CD14-positive monocyte (primary cell): Measurements from ENCODE around the gene MAD1L1. TPM values are rescaled to one million over a fixed set of nuclear protein-coding genes. Genes with fewer than 3 reads are reported as not detected.

Experiments used
- DNase-seq, 3 donors: peaks; one replicate each; pipeline ENCODE4 v3.0.0-alpha.2; 2011 to 2022
- H2AFZ ChIP-seq: 2 replicates; pipeline ENCODE4 v1.6.0; 2012; ENCODE audit warnings: mild to moderate bottlenecking, low read depth, low read length, inconsistent platforms; ENCODE audit not compliant: insufficient read depth, poor library complexity, severe bottlenecking
- H3K27ac ChIP-seq, 2 donors: 1 replicate in 1 of 2; 2 replicates in 1 of 2; pipeline ENCODE4 v1.5.1; 2012 to 2013; ENCODE audit warnings: low read length in 2 of 2, control low read depth in 1 of 2, inconsistent platforms in 1 of 2, low read depth in 1 of 2, mild to moderate bottlenecking in 1 of 2
- H3K27me3 ChIP-seq, 2 donors: one replicate each; pipeline versions ENCODE4 v1.6.0 to v1.6.1; 2011 to 2013; ENCODE audit warnings: low read length in 2 of 2; ENCODE audit not compliant: control insufficient read depth in 2 of 2, insufficient read depth in 2 of 2
- H3K36me3 ChIP-seq, 2 donors: replicated peaks in 1 of 2; 1 replicate in 1 of 2; 2 replicates in 1 of 2; pipeline versions ENCODE4 v1.5.1 to v1.6.1; 2012 to 2013; ENCODE audit warnings: low read length in 2 of 2, control low read depth in 1 of 2, inconsistent platforms in 1 of 2, mild to moderate bottlenecking in 1 of 2; ENCODE audit not compliant: insufficient read depth in 2 of 2, control insufficient read depth in 1 of 2
- H3K4me1 ChIP-seq, 2 donors: 1 replicate in 1 of 2; 2 replicates in 1 of 2; pipeline versions ENCODE4 v1.5.1 to v1.6.1; 2012 to 2013; ENCODE audit warnings: low read length in 2 of 2, control low read depth in 1 of 2, inconsistent platforms in 1 of 2, mild to moderate bottlenecking in 1 of 2, moderate library complexity in 1 of 2; ENCODE audit not compliant: insufficient read depth in 2 of 2, control insufficient read depth in 1 of 2
- H3K4me2 ChIP-seq: replicated peaks from 2 replicates; pipeline ENCODE3; 2012; ENCODE audit warnings: low read length, moderate library complexity, mild to moderate bottlenecking; ENCODE audit not compliant: poor library complexity, severe bottlenecking; ENCODE audit errors: extremely low read depth
- H3K4me3 ChIP-seq, 3 experiments: fragments of 200-600 bp in 1 of 3; sonication (generic) in 1 of 3; replicated peaks in 1 of 3; 1 replicate in 2 of 3; 2 replicates in 1 of 3; pipeline ENCODE4 v1.5.1; 2011 to 2013; ENCODE audit warnings: low read length in 3 of 3, mild to moderate bottlenecking in 3 of 3, control low read depth in 2 of 3, low read depth in 2 of 3, inconsistent platforms in 1 of 3, moderate library complexity in 1 of 3
- H3K79me2 ChIP-seq: 2 replicates; pipeline ENCODE4 v1.6.0; 2012; ENCODE audit warnings: mild to moderate bottlenecking, control low read depth, inconsistent platforms, low read length, moderate library complexity; ENCODE audit not compliant: insufficient read depth
- H3K9ac ChIP-seq: 2 replicates; pipeline ENCODE4 v1.6.0; 2017; ENCODE audit warnings: low read length, mild to moderate bottlenecking; ENCODE audit not compliant: insufficient read depth, poor library complexity, severe bottlenecking
- H3K9me3 ChIP-seq, 2 donors: replicated peaks in 1 of 2; 1 replicate in 1 of 2; 2 replicates in 1 of 2; pipeline versions ENCODE4 v1.5.1 to v1.6.1; 2012 to 2013; ENCODE audit warnings: low read length in 2 of 2, control low read depth in 1 of 2; ENCODE audit not compliant: control insufficient read depth in 1 of 2, insufficient read depth in 1 of 2
- H4K20me1 ChIP-seq: 2 replicates; pipeline ENCODE4 v1.6.0; 2012; ENCODE audit warnings: mild to moderate bottlenecking, low read length, control low read depth, moderate library complexity; ENCODE audit not compliant: insufficient read depth
- H3K27ac Mint-ChIP-seq, 7 donors: one replicate each; pipeline ENCODE4 v1.8.0; 2020; ENCODE audit warnings: mild to moderate bottlenecking in 7 of 7, mixed read lengths in 7 of 7, moderate library complexity in 6 of 7, inconsistent platforms in 2 of 7
- H3K27me3 Mint-ChIP-seq, 3 donors: one replicate each; pipeline ENCODE4 v1.8.0; 2021 to 2022; ENCODE audit warnings: low read depth in 3 of 3, mild to moderate bottlenecking in 3 of 3, mixed read lengths in 3 of 3, moderate library complexity in 3 of 3, inconsistent platforms in 1 of 3
- H3K36me3 Mint-ChIP-seq, 2 donors: one replicate each; pipeline ENCODE4 v1.8.0; 2020; ENCODE audit warnings: mixed read lengths in 2 of 2, inconsistent platforms in 1 of 2, mild to moderate bottlenecking in 1 of 2
- H3K4me1 Mint-ChIP-seq: one replicate; pipeline ENCODE4 v1.8.0; 2020; ENCODE audit warnings: mild to moderate bottlenecking, mixed read lengths
- H3K4me3 Mint-ChIP-seq, 2 donors: one replicate each; pipeline ENCODE4 v1.8.0; 2020; ENCODE audit warnings: mild to moderate bottlenecking in 2 of 2, mixed read lengths in 2 of 2, moderate library complexity in 1 of 2
- H3K9me3 Mint-ChIP-seq, 7 donors: one replicate each; pipeline ENCODE4 v1.8.0; 2020 to 2022; ENCODE audit warnings: mixed read lengths in 7 of 7, mild to moderate bottlenecking in 6 of 7, moderate library complexity in 6 of 7, inconsistent platforms in 2 of 7
- CTCF ChIP-seq: fragments of 200-600 bp; IDR thresholded peaks from one replicate; pipeline ENCODE4 v1.8.0; 2022; ENCODE audit warnings: antibody characterized with exemption, mild to moderate bottlenecking
- WGBS: methylation state at CpG from one replicate; pipeline ENCODE4 v1.1.5; 2013; ENCODE audit warnings: missing lambda C conversion rate; ENCODE audit not compliant: insufficient coverage; 5-methylcytosine and 5-hydroxymethylcytosine counted together
- intact Hi-C, 2 donors: fragments of 100-400 bp; cut with micrococcal nuclease; formaldehyde crosslinking; loops; one replicate each; pipeline versions ENCODE4 v1.15.0 to v1.15.1; 2023
- polyA plus RNA-seq, 3 donors: library from polyadenylated mRNA; depleted of rRNA in 1 of 3; unstranded in 2 of 3; stranded (reverse) in 1 of 3; fragments of 300-500 nt in 2 of 3; fragments of >200 nt in 1 of 3; fragmentation: Illumina TruSeq in 2 of 3; gene quantifications; 1 replicate in 2 of 3; 2 replicates in 1 of 3; pipeline ENCODE4 v1.2.3, GENCODE V29; 2012 to 2021

The MAD1L1 gene
- polyA plus RNA-seq, 3 donors = 22.0 to 39.4 (median 33.2) TPM

- DNase-seq = no peak
- H3K4me2 ChIP-seq = no peak overlapping the region
- no peak overlapping the region for H3K4me3 ChIP-seq
- H3K27me3 Mint-ChIP-seq = peaks cover 0 to 2% (median 0%) of the 10 kb centered on the region in 3 donors
- H3K27ac Mint-ChIP-seq = peak overlapping the region in 1 of 7 donors; percentile 15
- H3K36me3 ChIP-seq = peaks cover 5 to 54% of the 10 kb centered on the region in 2 donors
- no peak overlapping the region for H2AFZ ChIP-seq
- no peaks in the 10 kb centered on the region for H3K79me2 ChIP-seq
- peaks cover 43 to 60% of the 10 kb centered on the region in 2 donors for H3K36me3 Mint-ChIP-seq
- no peak overlapping the region for H3K27ac ChIP-seq
- H3K9ac ChIP-seq = no peak overlapping the region
- intact Hi-C loops = no loop called here
- no peaks in the 10 kb centered on the region for H3K27me3 ChIP-seq
- no peaks in the 10 kb centered on the region for H3K4me1 Mint-ChIP-seq
- 100% methylated on average over 1 of the region's 8 CpGs for WGBS
- no peaks in the 10 kb centered on the region for H4K20me1 ChIP-seq
- no peak for TF ChIP-seq CTCF
- no peak overlapping the region for H3K4me3 Mint-ChIP-seq
- H3K9me3 ChIP-seq = no peaks in the 10 kb centered on the region
- H3K9me3 Mint-ChIP-seq = peaks cover 0 to 8% (median 3%) of the 10 kb centered on the region in 7 donors
- no peaks in the 10 kb centered on the region for H3K4me1 ChIP-seq
Observed at GRCh38 chr7:2185715-2186114, 47.0 kb downstream of the MAD1L1 start.

GRCh38 chr7:2182461-2182860, 50.3 kb downstream of the MAD1L1 start:
- Histone ChIP-seq H3K27ac (no peak overlapping the region), H3K27me3 (no peaks in the 10 kb centered on the region), H4K20me1 (no peaks in the 10 kb centered on the region), H3K9ac (no peak overlapping the region), H3K4me2 (no peak overlapping the region), H3K36me3 (peaks cover 9 to 39% of the 10 kb centered on the region in 2 donors), H2AFZ (no peak overlapping the region), H3K4me1 (no peaks in the 10 kb centered on the region), H3K4me3 (no peak overlapping the region), H3K79me2 (no peaks in the 10 kb centered on the region), H3K9me3 (no peaks in the 10 kb centered on the region)
- intact Hi-C loops = no loop called here
- Mint-ChIP-seq H3K4me3 (no peak overlapping the region), H3K27me3 (no peaks in the 10 kb centered on the region), H3K9me3 (peaks cover 0 to 3% (median 0%) of the 10 kb centered on the region in 7 donors), H3K27ac (no peak overlapping the region), H3K36me3 (peaks cover 28 to 56% of the 10 kb centered on the region in 2 donors), H3K4me1 (no peaks in the 10 kb centered on the region)
- DNase-seq = no peak
- TF ChIP-seq CTCF = no peak
- 99% methylated on average over 8 of the region's 10 CpGs for WGBS
